Measurements from ENCODE around the gene RAB13. TPM values are rescaled to one million over a fixed set of nuclear protein-coding genes. Genes with fewer than 3 reads are reported as not detected.

Gene RAB13
- total and polyA plus RNA-seq, 2 of the 8 experiments (the other 6 are each of a cell fraction or from before 2014, with no cell fraction given) = 70.5 to 157 TPM

DNA sequence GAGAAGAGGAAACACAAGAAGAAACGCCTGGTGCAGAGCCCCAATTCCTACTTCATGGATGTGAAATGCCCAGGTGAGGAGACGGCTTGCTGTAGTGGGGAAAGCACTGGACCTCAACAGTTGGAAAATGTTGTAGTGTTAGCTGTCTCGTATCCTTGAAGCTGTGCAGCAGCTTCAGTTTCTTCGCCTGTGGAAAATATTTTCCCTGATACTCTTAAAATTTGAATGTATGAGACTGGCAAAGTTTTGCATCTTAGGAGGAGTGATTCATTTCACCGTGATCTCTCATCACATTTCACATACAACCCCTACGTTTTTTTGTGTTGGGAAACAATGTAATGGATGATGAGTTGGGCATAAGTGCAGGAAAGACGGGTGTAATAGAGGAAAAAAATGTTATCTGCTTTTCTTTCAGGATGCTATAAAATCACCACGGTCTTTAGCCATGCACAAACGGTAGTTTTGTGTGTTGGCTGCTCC, 5.1 kb upstream of the RAB13 start:
- H4K20me1 ChIP-seq (replicated peaks in 1 of 2; ENCODE audit: control insufficient read depth in 1 of 2, insufficient read depth in 2 of 2, low read length in 2 of 2) = peaks cover 0 to 8% of the 10 kb centered on the region in 2 experiments
- no peak overlapping the region for H3K23ac ChIP-seq (ENCODE audit: insufficient read length)
- peak overlapping the region; percentile 89 for H3K56ac ChIP-seq (replicated peaks; ENCODE audit: insufficient read length, low read depth, low read length)
- H2BK120ac ChIP-seq (replicated peaks; ENCODE audit: low read depth, low read length) = no peak overlapping the region
- H3K14ac ChIP-seq (ENCODE audit: insufficient read length) = no peak overlapping the region
- H2AFZ ChIP-seq (ENCODE audit: low read length) = no peak overlapping the region
- peak overlapping the region; percentile 95; the same call in 1 of the 2 replicates for H3K27ac ChIP-seq (ENCODE audit: low read depth, low read length)
- H3K79me2 ChIP-seq (ENCODE audit: control insufficient read depth in 1 of 2, insufficient read depth in 2 of 2, low read length in 2 of 2) = peaks cover 0 to 19% of the 10 kb centered on the region in 2 experiments; a peak in 3 of 4 replicates
- H3K9ac ChIP-seq (replicated peaks in 1 of 4; ENCODE audit: extremely low read depth in 1 of 4, low read depth in 3 of 4, low read length in 3 of 4) = peak overlapping the region; percentile 91 to 100 (median 98)
- H4K8ac ChIP-seq (ENCODE audit: extremely low read depth, insufficient read depth, low read length) = no peak overlapping the region
- 18% methylated on average over 9 of the region's 9 CpGs; no CpG with 5 or more reads in 1 of the 2 experiments for WGBS, 2 experiments (ENCODE audit: extremely low coverage in 1 of 2, insufficient coverage in 1 of 2, insufficient read length in 1 of 2, insufficient replicate concordance in 2 of 2, low coverage in 1 of 2, low lambda C conversion rate in 2 of 2, missing lambda C conversion rate in 1 of 2)
- H3K36me3 ChIP-seq (ENCODE audit: control insufficient read depth in 2 of 4, insufficient read depth in 4 of 4, low read length in 3 of 4) = peaks cover 14 to 45% (median 28%) of the 10 kb centered on the region in 4 experiments
- no peak overlapping the region for H3K18ac ChIP-seq (ENCODE audit: extremely low read depth, low read length)
- no peak overlapping the region for H2BK20ac ChIP-seq (ENCODE audit: low read length)
- H3K4me1 ChIP-seq (replicated peaks in 1 of 4; ENCODE audit: control insufficient read depth in 3 of 4, insufficient read depth in 4 of 4, low read length in 3 of 4) = peaks cover 0 to 8% (median 3%) of the 10 kb centered on the region in 4 experiments; a peak in 4 of 7 replicates
- H3K4me2 ChIP-seq (ENCODE audit: insufficient read depth in 1 of 2, low read depth in 2 of 2, low read length in 2 of 2) = peak overlapping the region; percentile 75 to 91
- H2BK15ac ChIP-seq (ENCODE audit: low read length) = no peak overlapping the region
- POLR2A ChIA-PET (ENCODE audit: partially characterized antibody) = interaction anchor here (0.8 to 13.2 kb wide), 75 partner anchors 11 to 471 kb away, joined by 3 to 454 read pairs (median 6); partner anchors contain the start of genes CREB3L4, CRTC2, DENND4B and GATAD2B
- CTCF ChIA-PET (ENCODE audit: partially characterized antibody) = interaction anchor here (0.9 to 1.2 kb wide), 4 partner anchors 9 to 71 kb away, joined by 3 to 6 read pairs (median 4); no protein-coding TSS in a partner anchor
- DNase-seq (ENCODE audit: low read depth in 1 of 2, low spot score in 2 of 2) (no peak), FAIRE-seq (no peak)
- peak overlapping the region; percentile 78 to 95 (median 87) for H3K4me3 ChIP-seq (ENCODE audit: extremely low read depth in 1 of 4, insufficient read depth in 2 of 4, low read depth in 3 of 4, low read length in 4 of 4)
- peak overlapping the region; percentile 27 for H3K4ac ChIP-seq (replicated peaks; ENCODE audit: insufficient read length, low read depth, low read length)
- H4K5ac ChIP-seq (ENCODE audit: insufficient read length, low read depth, low read length) = peak overlapping the region; percentile 71
- H3K79me1 ChIP-seq (ENCODE audit: low read depth, low read length) = no peaks in the 10 kb centered on the region
- H2BK5ac ChIP-seq (ENCODE audit: low read depth, low read length) = peak overlapping the region; percentile 90
- no peak overlapping the region; the same call in 1 of the 2 replicates for H2BK12ac ChIP-seq (ENCODE audit: low read depth, low read length)
- peaks cover 0 to 3% of the 10 kb centered on the region in 2 experiments; a peak in 1 of 4 replicates for H3K9me3 ChIP-seq (ENCODE audit: insufficient read depth in 2 of 2, low read depth in 1 of 2, low read length in 1 of 2)
- H3K27me3 ChIP-seq (replicated peaks in 1 of 4; ENCODE audit: control insufficient read depth in 3 of 4, extremely low read depth in 1 of 4, insufficient read depth in 3 of 4, low read length in 3 of 4) = no peaks in the 10 kb centered on the region
- H4K91ac ChIP-seq (replicated peaks; ENCODE audit: insufficient read length, low read length) = no peak overlapping the region
- peaks cover 9% of the 10 kb centered on the region for H3K23me2 ChIP-seq (ENCODE audit: low read depth, low read length)
- no peak overlapping the region for H2AK5ac ChIP-seq (ENCODE audit: low read depth, low read length)

All from H1 (cell line).